Prostate gland (tissue), 2 donors: Measurements from ENCODE around the gene PPM1N. TPM values are rescaled to one million over a fixed set of nuclear protein-coding genes. Genes with fewer than 3 reads are reported as not detected.

Experiments used
- DNase-seq: peaks from one replicate; pipeline ENCODE4 v3.0.0-alpha.2; 2019; ENCODE audit warnings: low spot score
- H3K27ac ChIP-seq, 2 donors: fragments of 200-600 bp; sonication (generic); 2 replicates each; pipeline ENCODE4 v1.5.1; 2017 to 2019
- H3K27me3 ChIP-seq: fragments of 200-600 bp; sonication (generic); replicated peaks from 2 replicates; pipeline ENCODE4 v1.5.1; 2019; ENCODE audit not compliant: insufficient read depth
- H3K36me3 ChIP-seq, 2 donors: fragments of 200-600 bp; sonication (generic); 1 replicate in 1 of 2; 2 replicates in 1 of 2; pipeline versions ENCODE4 v1.5.1 to v1.8.1; 2017 to 2019
- H3K4me1 ChIP-seq: fragments of 200-600 bp; sonication (generic); replicated peaks from 2 replicates; pipeline ENCODE4 v1.5.1; 2019
- H3K4me3 ChIP-seq, 2 donors: fragments of 200-600 bp; sonication (generic); 2 replicates each; pipeline ENCODE4 v1.5.1; 2017 to 2019
- H3K9me3 ChIP-seq: fragments of 200-600 bp; sonication (generic); 2 replicates; pipeline ENCODE4 v1.5.1; 2017
- POLR2A ChIP-seq: fragments of 450-650 bp; IDR thresholded peaks from one replicate; pipeline ENCODE4 v1.6.1; 2016; ENCODE audit warnings: antibody characterized with exemption, mild to moderate bottlenecking
- POLR2AphosphoS5 ChIP-seq: sonication (generic); formaldehyde crosslinking; IDR thresholded peaks from one replicate; pipeline ENCODE4 v1.6.1; 2017; ENCODE audit warnings: antibody characterized with exemption
- WGBS: methylation state at CpG from one replicate; pipeline ENCODE4 v1.1.5; 2018; 5-methylcytosine and 5-hydroxymethylcytosine counted together
- intact Hi-C: fragments of 100-400 bp; cut with DNase I; formaldehyde crosslinking; loops from one replicate; pipeline ENCODE4 v1.14.2; 2022
- total RNA-seq, 2 donors: library from RNA; depleted of rRNA; stranded (reverse); fragments of >200 nt; gene quantifications; one replicate each; pipeline ENCODE4 v1.1.0, GENCODE V29; 2016
- TF ChIP-seq, protein P1 (sequence below), 4 experiments: fragments of 200-600 bp in 2 of 4; fragments of 450-650 bp in 2 of 4; sonication (generic) in 2 of 4; IDR thresholded peaks; 1 replicate in 3 of 4; 2 replicates in 1 of 4; pipeline ENCODE4 v1.5.1; 2016 to 2019; ENCODE audit warnings: antibody characterized with exemption in 4 of 4, mild to moderate bottlenecking in 2 of 4, moderate library complexity in 2 of 4

Gene PPM1N
- total RNA-seq, 2 donors from 2014 or later, result 0.36 to 1.8 TPM

DNA sequence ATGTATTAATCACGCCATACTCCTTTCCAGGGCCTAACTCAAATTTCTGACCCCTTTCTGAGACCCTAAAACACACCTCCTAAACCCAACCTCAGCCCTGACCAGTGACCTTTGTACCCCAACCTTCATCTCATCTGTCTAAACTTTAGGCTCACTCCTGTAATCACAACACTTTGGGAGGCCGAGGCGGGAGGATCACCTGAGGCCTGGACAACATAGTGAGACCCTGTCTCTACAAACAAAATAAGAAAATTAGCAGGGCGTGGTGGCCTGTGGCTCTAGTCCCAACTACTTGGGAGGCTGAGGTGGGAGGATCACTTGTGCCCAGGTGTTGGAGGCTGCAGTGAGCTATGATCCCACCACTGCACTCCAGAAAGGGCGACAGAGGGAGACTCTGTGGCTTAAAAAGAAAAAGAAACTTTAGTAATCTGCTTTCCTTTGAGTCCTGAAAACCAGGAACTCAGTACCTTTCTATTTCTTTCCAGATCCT lies 6.1 kb upstream of the PPM1N start:
- Histone ChIP-seq H3K4me1 (no peaks in the 10 kb centered on the region), H3K27me3 (no peaks in the 10 kb centered on the region), H3K9me3 (no peaks in the 10 kb centered on the region), H3K4me3 (peak overlapping the region; percentile 48 to 72), H3K36me3 (no peaks in the 10 kb centered on the region), H3K27ac (peak overlapping the region; percentile 69 to 80)
- intact Hi-C loops, result no loop called here
- DNase-seq, result no peak
- WGBS, result 91% methylated on average over 5 of the region's 5 CpGs
- no peak for TF ChIP-seq POLR2A

DNA sequence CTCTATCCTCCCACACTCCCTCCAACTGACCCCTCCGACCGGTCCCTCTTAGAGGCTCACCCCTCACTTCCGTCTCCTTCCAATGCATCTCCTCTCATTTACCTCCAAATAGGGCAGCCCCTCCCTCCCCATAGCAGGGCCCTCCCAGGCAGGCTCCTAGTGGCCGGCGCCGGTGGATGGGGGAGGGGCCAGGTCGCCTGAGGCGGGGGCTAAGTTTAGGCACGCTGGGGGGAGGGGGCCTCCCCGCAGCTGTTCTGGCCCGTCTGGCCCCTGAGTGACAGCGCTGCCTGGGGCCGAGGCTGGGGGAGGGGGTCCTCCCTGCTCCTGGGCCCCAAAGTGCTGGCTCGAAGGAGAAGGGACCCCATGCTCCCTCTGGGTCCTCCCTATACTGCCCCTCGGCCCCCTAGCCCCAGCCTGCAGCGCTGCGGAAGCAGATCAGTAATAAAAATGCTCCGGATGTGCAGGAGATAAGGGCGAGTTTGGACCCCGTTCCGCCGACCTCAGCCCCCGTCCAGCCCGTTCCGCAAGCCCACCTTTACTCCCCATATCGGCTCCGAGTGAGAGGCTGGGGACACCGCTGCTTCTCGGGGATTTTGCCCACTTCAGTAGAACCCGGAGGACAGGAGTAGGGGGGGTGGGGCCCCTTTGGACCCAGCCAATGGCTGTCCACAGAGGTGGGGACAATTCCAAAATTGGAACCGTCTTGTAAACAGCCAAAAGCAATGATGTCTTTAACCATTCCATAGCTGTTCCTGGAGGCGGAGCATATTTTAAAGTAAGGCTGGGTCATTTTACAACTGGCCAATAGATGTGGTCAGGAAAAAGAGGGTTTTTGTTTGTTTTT lies 5.4 kb upstream of the PPM1N start:
- peak overlapping the region; percentile 48 to 72 for H3K4me3 ChIP-seq
- no peaks in the 10 kb centered on the region for H3K4me1 ChIP-seq
- no peaks in the 10 kb centered on the region for H3K36me3 ChIP-seq
- DNase-seq, result peak; percentile 76
- intact Hi-C loops, result no loop called here
- H3K27me3 ChIP-seq, result no peaks in the 10 kb centered on the region
- H3K9me3 ChIP-seq, result no peaks in the 10 kb centered on the region
- WGBS, result 2% methylated on average over 32 of the region's 32 CpGs
- TF ChIP-seq, protein P1, sequence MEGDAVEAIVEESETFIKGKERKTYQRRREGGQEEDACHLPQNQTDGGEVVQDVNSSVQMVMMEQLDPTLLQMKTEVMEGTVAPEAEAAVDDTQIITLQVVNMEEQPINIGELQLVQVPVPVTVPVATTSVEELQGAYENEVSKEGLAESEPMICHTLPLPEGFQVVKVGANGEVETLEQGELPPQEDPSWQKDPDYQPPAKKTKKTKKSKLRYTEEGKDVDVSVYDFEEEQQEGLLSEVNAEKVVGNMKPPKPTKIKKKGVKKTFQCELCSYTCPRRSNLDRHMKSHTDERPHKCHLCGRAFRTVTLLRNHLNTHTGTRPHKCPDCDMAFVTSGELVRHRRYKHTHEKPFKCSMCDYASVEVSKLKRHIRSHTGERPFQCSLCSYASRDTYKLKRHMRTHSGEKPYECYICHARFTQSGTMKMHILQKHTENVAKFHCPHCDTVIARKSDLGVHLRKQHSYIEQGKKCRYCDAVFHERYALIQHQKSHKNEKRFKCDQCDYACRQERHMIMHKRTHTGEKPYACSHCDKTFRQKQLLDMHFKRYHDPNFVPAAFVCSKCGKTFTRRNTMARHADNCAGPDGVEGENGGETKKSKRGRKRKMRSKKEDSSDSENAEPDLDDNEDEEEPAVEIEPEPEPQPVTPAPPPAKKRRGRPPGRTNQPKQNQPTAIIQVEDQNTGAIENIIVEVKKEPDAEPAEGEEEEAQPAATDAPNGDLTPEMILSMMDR (IDR thresholded peaks at IDR 0.05), result no peak
- TF ChIP-seq POLR2AphosphoS5 (peak; percentile 79), POLR2A (peak; percentile 51)
- peak overlapping the region; percentile 69 to 80 for H3K27ac ChIP-seq

DNA sequence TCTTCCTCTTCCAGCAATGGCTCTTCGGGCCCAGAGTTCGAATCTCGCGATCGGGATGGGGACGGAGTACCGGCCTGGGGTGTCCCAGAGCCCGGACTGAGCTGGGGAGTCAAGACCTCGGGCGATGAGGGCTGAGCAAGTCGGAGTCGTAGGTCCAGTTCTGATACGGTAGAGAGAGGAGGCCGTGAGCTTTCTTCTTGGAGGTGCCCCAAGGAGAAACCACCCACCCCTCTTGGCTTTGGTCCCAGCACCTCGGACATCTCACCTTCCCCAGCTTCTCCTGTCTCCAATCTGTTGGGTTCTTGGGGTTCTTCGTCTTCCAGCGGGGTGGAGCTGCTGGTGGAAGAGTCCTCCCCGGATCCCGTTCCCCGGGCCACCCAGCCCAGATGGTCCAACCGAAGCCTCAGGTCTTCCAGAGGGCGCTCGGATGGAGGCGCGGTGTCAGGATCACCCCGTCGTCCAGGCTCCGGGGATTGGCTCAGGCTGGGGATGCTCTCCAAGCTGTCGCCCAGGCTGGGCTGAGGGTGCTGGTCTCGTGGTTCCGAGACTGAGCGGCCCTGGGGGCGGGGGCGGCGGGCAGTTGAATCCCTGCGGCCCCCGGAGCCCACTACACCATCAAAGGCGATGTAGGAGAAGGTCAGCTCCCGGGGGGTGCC lies 3.9 kb upstream of the PPM1N start:
- DNase-seq, result no peak
- Histone ChIP-seq H3K4me1 (no peaks in the 10 kb centered on the region), H3K4me3 (no peak overlapping the region), H3K36me3 (no peaks in the 10 kb centered on the region), H3K9me3 (no peaks in the 10 kb centered on the region), H3K27ac (no peak overlapping the region), H3K27me3 (no peaks in the 10 kb centered on the region)
- 91% methylated on average over 33 of the region's 39 CpGs for WGBS
- TF ChIP-seq, protein P1 (IDR thresholded peaks at IDR 0.05), result no peak
- TF ChIP-seq POLR2A (no peak), POLR2AphosphoS5 (no peak)
- intact Hi-C loops, result no loop called here

DNA sequence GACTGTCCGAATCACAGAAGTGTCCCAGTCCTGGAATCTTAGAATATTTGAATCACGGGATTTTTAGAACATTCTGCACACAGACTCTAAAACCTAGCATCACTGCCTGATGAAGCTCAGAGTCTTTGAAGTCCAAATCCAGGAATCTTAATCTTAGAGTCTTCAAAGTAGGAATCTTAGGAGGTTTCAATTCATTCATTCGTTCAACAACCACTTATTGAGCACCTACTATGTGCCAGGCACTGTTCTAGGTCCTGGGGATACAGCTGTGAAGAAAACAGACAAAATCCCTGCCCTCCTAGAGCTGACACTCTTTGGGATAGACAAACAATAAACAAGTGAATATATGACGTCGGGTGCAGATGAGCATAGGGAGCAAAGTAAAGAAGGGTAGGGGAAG lies 3.1 kb upstream of the PPM1N start:
- H3K4me1 ChIP-seq, result no peaks in the 10 kb centered on the region
- no peak for DNase-seq
- H3K9me3 ChIP-seq, result no peaks in the 10 kb centered on the region
- no peak overlapping the region for H3K4me3 ChIP-seq
- H3K27me3 ChIP-seq, result no peaks in the 10 kb centered on the region
- TF ChIP-seq POLR2AphosphoS5 (no peak), POLR2A (no peak)
- TF ChIP-seq, protein P1 (IDR thresholded peaks at IDR 0.05), result no peak
- 86% methylated on average over 5 of the region's 5 CpGs for WGBS
- no peak overlapping the region for H3K27ac ChIP-seq
- intact Hi-C loops, result no loop called here
- H3K36me3 ChIP-seq, result no peaks in the 10 kb centered on the region

DNA sequence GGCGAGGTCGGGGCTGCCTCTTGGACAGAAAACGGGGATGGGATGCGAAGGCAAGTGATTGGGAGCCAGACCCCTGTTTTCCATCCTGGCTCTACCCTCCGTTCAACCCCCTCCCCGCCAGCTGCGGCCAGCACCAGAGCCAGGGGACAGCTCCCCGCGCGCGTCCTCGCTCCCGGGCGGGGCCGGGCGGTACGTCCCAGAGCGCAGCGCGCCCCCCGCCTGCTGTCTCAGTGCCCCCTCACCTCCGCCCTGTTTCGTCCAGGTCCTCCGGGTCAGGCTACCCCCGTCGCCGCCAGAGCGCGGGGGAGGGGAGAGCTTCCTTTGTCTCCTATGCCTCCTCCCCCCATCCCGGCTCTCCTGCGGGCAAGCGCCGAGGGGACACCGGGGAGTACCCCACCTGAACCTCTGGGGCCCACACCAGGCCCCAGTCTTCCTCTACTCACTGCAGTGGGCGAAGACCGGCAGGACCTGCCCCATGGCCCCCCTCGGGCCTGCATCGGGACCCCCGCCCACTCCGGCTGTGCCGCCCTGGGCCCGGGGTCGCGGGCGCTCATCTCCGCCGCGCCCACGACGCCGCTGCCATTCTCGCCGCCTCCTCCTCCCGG lies 1.8 kb upstream of the PPM1N start:
- no peak for DNase-seq

More for the DNA sequence above, 1.8 kb upstream of the PPM1N start:
- Histone ChIP-seq H3K36me3 (no peaks in the 10 kb centered on the region), H3K27me3 (no peaks in the 10 kb centered on the region), H3K9me3 (no peaks in the 10 kb centered on the region), H3K27ac (peak overlapping the region in 1 of 2 donors; percentile 25), H3K4me3 (peak overlapping the region; percentile 49 to 59), H3K4me1 (no peaks in the 10 kb centered on the region)
- under 1% methylated on average over 39 of the region's 54 CpGs for WGBS
- intact Hi-C loops, result no loop called here
- TF ChIP-seq POLR2A (no peak), POLR2AphosphoS5 (no peak)
- TF ChIP-seq, protein P1 (IDR thresholded peaks at IDR 0.05), result no peak
